BE2C (cell line): ENCODE data around the gene FMNL3.

Experiments used
- DNase-seq: peaks from one replicate; pipeline ENCODE4 v3.0.0-alpha.2; 2020
- H3K27me3 ChIP-seq: fragments of 250-450 bp; sonication (Bioruptor Pico); 2 replicates; pipeline ENCODE4 v1.5.1; 2020; ENCODE audit warnings: mild to moderate bottlenecking
- H3K36me3 ChIP-seq: fragments of 250-450 bp; sonication (Bioruptor Pico); 2 replicates; pipeline ENCODE4 v1.5.1; 2020; ENCODE audit warnings: mild to moderate bottlenecking
- H3K4me1 ChIP-seq: fragments of 250-450 bp; sonication (Bioruptor Pico); 2 replicates; pipeline ENCODE4 v1.5.1; 2020
- H3K4me3 ChIP-seq: 2 replicates; pipeline ENCODE4 v1.5.1; 2011; ENCODE audit warnings: low read depth, low read length
- H3K9me3 ChIP-seq: fragments of 250-450 bp; sonication (Bioruptor Pico); 2 replicates; pipeline ENCODE4 v1.5.1; 2020
- CTCF ChIP-seq: IDR thresholded peaks from 2 replicates; pipeline ENCODE4 v1.5.1; 2012; ENCODE audit warnings: mild to moderate bottlenecking, low read depth, low read length

Gene FMNL3

GRCh38 chr12:49645146-49646039 is 61.8 kb downstream of the FMNL3 start:
- H3K27me3 ChIP-seq = no peaks in the 10 kb centered on the region
- no peaks in the 10 kb centered on the region for H3K9me3 ChIP-seq
- H3K4me1 ChIP-seq = no peaks in the 10 kb centered on the region
- no peaks in the 10 kb centered on the region for H3K36me3 ChIP-seq
- no peak for DNase-seq
- no peak for TF ChIP-seq CTCF
- H3K4me3 ChIP-seq = no peak overlapping the region

- no peaks in the 10 kb centered on the region for H3K36me3 ChIP-seq
- H3K4me3 ChIP-seq = no peak overlapping the region
Observed at GRCh38 chr12:49644620-49644994, 62.6 kb downstream of the FMNL3 start.

GRCh38 chr12:49643961-49644619 is 63.1 kb downstream of the FMNL3 start:
- no peaks in the 10 kb centered on the region for H3K36me3 ChIP-seq
- no peak for DNase-seq
- H3K27me3 ChIP-seq = no peaks in the 10 kb centered on the region
- H3K4me1 ChIP-seq = no peaks in the 10 kb centered on the region
- no peak for TF ChIP-seq CTCF
- H3K4me3 ChIP-seq = no peak overlapping the region
- H3K9me3 ChIP-seq = no peaks in the 10 kb centered on the region

More at GRCh38 chr12:49644620-49644994, 62.6 kb downstream of the FMNL3 start:
- peak; percentile 99 for TF ChIP-seq CTCF
- DNase-seq = peak; percentile 87
- H3K4me1 ChIP-seq = no peaks in the 10 kb centered on the region
- no peaks in the 10 kb centered on the region for H3K27me3 ChIP-seq
- H3K9me3 ChIP-seq = no peaks in the 10 kb centered on the region

GRCh38 chr12:49643135-49643534 is 64.1 kb downstream of the FMNL3 start:
- H3K9me3 ChIP-seq = no peaks in the 10 kb centered on the region
- no peak for TF ChIP-seq CTCF
- H3K4me1 ChIP-seq = no peaks in the 10 kb centered on the region
- no peak overlapping the region for H3K4me3 ChIP-seq
- DNase-seq = no peak
- H3K27me3 ChIP-seq = no peaks in the 10 kb centered on the region
- no peaks in the 10 kb centered on the region for H3K36me3 ChIP-seq

GRCh38 chr12:49642370-49642802 is 64.8 kb downstream of the FMNL3 start:
- no peak for TF ChIP-seq CTCF
- Histone ChIP-seq H3K9me3 (no peaks in the 10 kb centered on the region), H3K27me3 (no peaks in the 10 kb centered on the region), H3K4me1 (peaks cover 4% of the 10 kb centered on the region), H3K36me3 (no peaks in the 10 kb centered on the region), H3K4me3 (no peak overlapping the region)
- DNase-seq = no peak
